MM.1S (cell line): Measurements from ENCODE around the gene CDRT15L2.
"Not testable (repeated sequence)": the region's sequence is repeated elsewhere in the genome, so short reads cannot be mapped to it uniquely, and the experiment has no call there.

ENCODE experiments used
- DNase-seq: peaks from one replicate; pipeline ENCODE4 v3.0.0-alpha.2; 2015
- H2AFZ ChIP-seq: fragments of 300-600 bp; sonication (generic); 2 replicates; pipeline ENCODE4 v1.6.0; 2016; ENCODE audit warnings: antibody characterized with exemption, low read length
- H3F3A ChIP-seq: fragments of 300-600 bp; sonication (generic); 2 replicates; pipeline ENCODE4 v1.6.1; 2016; ENCODE audit warnings: mild to moderate bottlenecking, antibody characterized with exemption, low read length, moderate library complexity, mixed read lengths; ENCODE audit not compliant: insufficient read depth
- H3K27ac ChIP-seq: fragments of 300-600 bp; sonication (generic); 2 replicates; pipeline ENCODE4 v1.5.1; 2016; ENCODE audit warnings: mild to moderate bottlenecking, low read length
- H3K27me3 ChIP-seq: fragments of 300-600 bp; sonication (generic); replicated peaks from 2 replicates; pipeline ENCODE4 v1.6.0; 2016; ENCODE audit warnings: low read length; ENCODE audit not compliant: insufficient read depth
- H3K36me3 ChIP-seq: fragments of 300-600 bp; sonication (generic); replicated peaks from 2 replicates; pipeline ENCODE4 v1.6.1; 2016; ENCODE audit warnings: mild to moderate bottlenecking, low read length, mixed read lengths; ENCODE audit not compliant: insufficient read depth
- H3K4me1 ChIP-seq: fragments of 300-600 bp; sonication (generic); 2 replicates; pipeline ENCODE4 v1.6.1; 2016; ENCODE audit warnings: low read length, mixed read lengths
- H3K4me2 ChIP-seq: fragments of 300-600 bp; sonication (generic); 2 replicates; pipeline ENCODE4 v1.6.0; 2016; ENCODE audit warnings: low read depth, low read length
- H3K4me3 ChIP-seq: fragments of 300-600 bp; sonication (generic); 2 replicates; pipeline ENCODE4 v1.5.1; 2016; ENCODE audit warnings: low read length, mixed read lengths
- H3K79me2 ChIP-seq: fragments of 300-600 bp; sonication (generic); 2 replicates; pipeline ENCODE4 v1.6.1; 2016; ENCODE audit warnings: mixed run types, low read length, mixed read lengths
- H3K9ac ChIP-seq: fragments of 300-600 bp; sonication (generic); 2 replicates; pipeline ENCODE4 v1.6.1; 2016; ENCODE audit warnings: low read length, mixed read lengths
- H3K9me2 ChIP-seq: fragments of 300-600 bp; sonication (generic); replicated peaks from 2 replicates; pipeline ENCODE4 v1.6.1; 2016; ENCODE audit warnings: mild to moderate bottlenecking, low read length, mixed read lengths; ENCODE audit not compliant: insufficient read depth
- H3K9me3 ChIP-seq: fragments of 300-600 bp; sonication (generic); replicated peaks from 2 replicates; pipeline ENCODE4 v1.6.1; 2016; ENCODE audit warnings: mild to moderate bottlenecking, low read length, mixed read lengths; ENCODE audit not compliant: insufficient read depth
- H4K20me1 ChIP-seq: fragments of 300-600 bp; sonication (generic); 2 replicates; pipeline ENCODE4 v1.6.1; 2016; ENCODE audit warnings: mild to moderate bottlenecking, low read length, moderate library complexity, mixed read lengths; ENCODE audit not compliant: insufficient read depth

The CDRT15L2 gene

GRCh38 chr17:20579424-20579823 lies at the start of gene CDRT15L2:
CDRT15L2 (plus strand) TSS chr17:20579724; CDS start chr17:20579744, 20 bp downstream.
- H3F3A ChIP-seq, DNase-seq, H3K36me3 ChIP-seq, H3K9me2 ChIP-seq, H4K20me1 ChIP-seq, H3K27me3 ChIP-seq, H3K79me2 ChIP-seq, H2AFZ ChIP-seq, H3K4me3 ChIP-seq, H3K9me3 ChIP-seq, H3K9ac ChIP-seq, H3K4me2 ChIP-seq, H3K27ac ChIP-seq, H3K4me1 ChIP-seq: not testable (repeated sequence)

GRCh38 chr17:20530104-20530503 lies 49.4 kb upstream of the CDRT15L2 start:
- not testable (repeated sequence) for H3K9me3 ChIP-seq, H3K27me3 ChIP-seq, H3K9ac ChIP-seq, H2AFZ ChIP-seq, DNase-seq, H3K4me2 ChIP-seq, H3K79me2 ChIP-seq, H3K4me1 ChIP-seq, H3K9me2 ChIP-seq, H4K20me1 ChIP-seq, H3K4me3 ChIP-seq, H3K27ac ChIP-seq, H3F3A ChIP-seq, H3K36me3 ChIP-seq

GRCh38 chr17:20532544-20533090 lies 46.9 kb upstream of the CDRT15L2 start:
- not testable (repeated sequence) for H3K9me3 ChIP-seq, H3K79me2 ChIP-seq, H3K4me3 ChIP-seq, H3K9me2 ChIP-seq, H3K9ac ChIP-seq, H3K4me2 ChIP-seq, DNase-seq, H3K4me1 ChIP-seq, H2AFZ ChIP-seq, H3K36me3 ChIP-seq, H4K20me1 ChIP-seq, H3F3A ChIP-seq, H3K27ac ChIP-seq, H3K27me3 ChIP-seq

- not testable (repeated sequence) for H4K20me1 ChIP-seq, H3K4me3 ChIP-seq, H3K4me2 ChIP-seq, H3F3A ChIP-seq, H3K27me3 ChIP-seq, H3K9me2 ChIP-seq, H3K9ac ChIP-seq, DNase-seq, H3K79me2 ChIP-seq, H3K36me3 ChIP-seq, H2AFZ ChIP-seq, H3K27ac ChIP-seq, H3K9me3 ChIP-seq, H3K4me1 ChIP-seq
These were observed 46.3 kb upstream of the CDRT15L2 start for GRCh38 chr17:20533206-20533605.

- not testable (repeated sequence) for DNase-seq, H3K79me2 ChIP-seq, H3K27me3 ChIP-seq, H3K9ac ChIP-seq, H3K27ac ChIP-seq, H4K20me1 ChIP-seq, H3K9me2 ChIP-seq, H3K36me3 ChIP-seq, H3K4me2 ChIP-seq, H3K9me3 ChIP-seq, H3F3A ChIP-seq, H2AFZ ChIP-seq, H3K4me3 ChIP-seq, H3K4me1 ChIP-seq
These were observed 44.6 kb upstream of the CDRT15L2 start for GRCh38 chr17:20534711-20535550.

GRCh38 chr17:20540414-20540813 lies 39.1 kb upstream of the CDRT15L2 start:
- H3K9me3 ChIP-seq, H2AFZ ChIP-seq, H3K36me3 ChIP-seq, H3K27me3 ChIP-seq, H3K9me2 ChIP-seq, H3K79me2 ChIP-seq, H3F3A ChIP-seq, DNase-seq, H3K4me2 ChIP-seq, H3K4me3 ChIP-seq, H4K20me1 ChIP-seq, H3K27ac ChIP-seq, H3K9ac ChIP-seq, H3K4me1 ChIP-seq: not testable (repeated sequence)

GRCh38 chr17:20540865-20541264 lies 38.7 kb upstream of the CDRT15L2 start:
- H3K4me1 ChIP-seq, H2AFZ ChIP-seq, H3K4me3 ChIP-seq, H3K36me3 ChIP-seq, H3K27me3 ChIP-seq, H3F3A ChIP-seq, H3K27ac ChIP-seq, H3K9me3 ChIP-seq, H3K79me2 ChIP-seq, H3K9ac ChIP-seq, H4K20me1 ChIP-seq, DNase-seq, H3K4me2 ChIP-seq, H3K9me2 ChIP-seq: not testable (repeated sequence)

GRCh38 chr17:20541853-20542546 lies 37.5 kb upstream of the CDRT15L2 start:
- DNase-seq, H3K9me2 ChIP-seq: not testable (repeated sequence)

More at GRCh38 chr17:20541853-20542546, 37.5 kb upstream of the CDRT15L2 start:
- H3K4me1 ChIP-seq, H3K9me3 ChIP-seq, H3K27ac ChIP-seq, H3K79me2 ChIP-seq, H3K4me2 ChIP-seq, H3K27me3 ChIP-seq, H4K20me1 ChIP-seq, H2AFZ ChIP-seq, H3K9ac ChIP-seq, H3K4me3 ChIP-seq, H3F3A ChIP-seq, H3K36me3 ChIP-seq: not testable (repeated sequence)
